Uterus (tissue), 2 donors: ENCODE measurements around the gene GCLC.

Experiments used
- POLR2A ChIP-seq, 2 donors: fragments of 450-650 bp; IDR thresholded peaks; one replicate each; pipeline ENCODE4 v1.6.1; 2016; ENCODE audit warnings: antibody characterized with exemption in 2 of 2, mild to moderate bottlenecking in 1 of 2, moderate library complexity in 1 of 2
- TF ChIP-seq, protein P1 (sequence below), 4 experiments: fragments of 200-600 bp in 2 of 4; fragments of 450-650 bp in 2 of 4; sonication (generic) in 2 of 4; IDR thresholded peaks; one replicate each; pipeline ENCODE4 v1.5.1; 2016 to 2019; ENCODE audit warnings: antibody characterized with exemption in 4 of 4, mild to moderate bottlenecking in 2 of 4, moderate library complexity in 1 of 4

DNA sequence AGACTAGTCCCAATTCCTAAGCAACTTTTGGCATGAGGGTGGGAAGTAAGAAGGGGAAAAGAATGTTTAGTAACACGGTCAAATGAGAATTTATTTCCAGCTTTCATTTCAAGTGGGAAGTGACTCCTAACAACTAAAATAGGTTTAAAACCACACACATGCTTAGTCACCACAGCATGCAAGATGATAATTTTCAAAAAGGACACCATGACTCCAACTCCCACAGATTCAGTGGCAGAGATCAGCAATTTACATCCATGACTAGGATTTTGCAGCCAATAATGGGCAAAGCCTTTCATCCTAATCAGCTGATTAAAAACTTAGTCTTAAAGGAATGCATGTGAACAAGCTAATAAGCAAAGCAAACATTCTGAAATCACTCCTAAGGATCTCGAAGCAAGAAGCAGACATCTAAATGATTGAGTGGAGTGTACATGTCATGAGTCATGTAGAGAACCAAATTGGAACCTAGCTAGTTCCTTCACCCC, 48.1 kb upstream of the GCLC start:
- TF ChIP-seq, protein P1, sequence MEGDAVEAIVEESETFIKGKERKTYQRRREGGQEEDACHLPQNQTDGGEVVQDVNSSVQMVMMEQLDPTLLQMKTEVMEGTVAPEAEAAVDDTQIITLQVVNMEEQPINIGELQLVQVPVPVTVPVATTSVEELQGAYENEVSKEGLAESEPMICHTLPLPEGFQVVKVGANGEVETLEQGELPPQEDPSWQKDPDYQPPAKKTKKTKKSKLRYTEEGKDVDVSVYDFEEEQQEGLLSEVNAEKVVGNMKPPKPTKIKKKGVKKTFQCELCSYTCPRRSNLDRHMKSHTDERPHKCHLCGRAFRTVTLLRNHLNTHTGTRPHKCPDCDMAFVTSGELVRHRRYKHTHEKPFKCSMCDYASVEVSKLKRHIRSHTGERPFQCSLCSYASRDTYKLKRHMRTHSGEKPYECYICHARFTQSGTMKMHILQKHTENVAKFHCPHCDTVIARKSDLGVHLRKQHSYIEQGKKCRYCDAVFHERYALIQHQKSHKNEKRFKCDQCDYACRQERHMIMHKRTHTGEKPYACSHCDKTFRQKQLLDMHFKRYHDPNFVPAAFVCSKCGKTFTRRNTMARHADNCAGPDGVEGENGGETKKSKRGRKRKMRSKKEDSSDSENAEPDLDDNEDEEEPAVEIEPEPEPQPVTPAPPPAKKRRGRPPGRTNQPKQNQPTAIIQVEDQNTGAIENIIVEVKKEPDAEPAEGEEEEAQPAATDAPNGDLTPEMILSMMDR (IDR thresholded peaks at IDR 0.05) = no peak
- TF ChIP-seq POLR2A (IDR thresholded peaks at IDR 0.05) = no peak
